H9 (cell line): ENCODE results near the gene DUSP23. TPM values are rescaled to one million over a fixed set of nuclear protein-coding genes. Genes with fewer than 3 reads are reported as not detected.

ENCODE experiments used
- DNase-seq: peaks from one replicate; pipeline ENCODE4 v3.0.0-alpha.2; 2017
- H2AFZ ChIP-seq: one replicate; pipeline ENCODE4 v1.6.1; 2013; ENCODE audit warnings: mild to moderate bottlenecking, low read length, control low read depth, moderate library complexity
- H2AK5ac ChIP-seq: 2 replicates; pipeline ENCODE4 v1.6.1; 2013; ENCODE audit warnings: low read length, control low read depth, mixed read lengths; ENCODE audit not compliant: insufficient read length
- H2BK120ac ChIP-seq: one replicate; pipeline ENCODE4 v1.6.1; 2013; ENCODE audit warnings: low read depth, mild to moderate bottlenecking, low read length, control low read depth, inconsistent platforms; ENCODE audit not compliant: poor library complexity, severe bottlenecking
- H2BK12ac ChIP-seq: 2 replicates; pipeline ENCODE4 v1.6.1; 2013; ENCODE audit warnings: low read length, control low read depth, mixed read lengths, low read depth; ENCODE audit not compliant: insufficient read length
- H2BK15ac ChIP-seq: 2 replicates; pipeline ENCODE4 v1.6.1; 2013; ENCODE audit warnings: low read depth, low read length, control low read depth
- H2BK20ac ChIP-seq: one replicate; pipeline ENCODE4 v1.6.1; 2013; ENCODE audit warnings: low read depth, mild to moderate bottlenecking, low read length, control low read depth, inconsistent platforms; ENCODE audit not compliant: poor library complexity, severe bottlenecking
- H2BK5ac ChIP-seq: 2 replicates; pipeline ENCODE4 v1.6.1; 2013; ENCODE audit warnings: low read length, control low read depth, mixed read lengths; ENCODE audit not compliant: insufficient read length
- H3K14ac ChIP-seq: 2 replicates; pipeline ENCODE4 v1.6.1; 2013; ENCODE audit warnings: low read length, control low read depth; ENCODE audit not compliant: insufficient read depth
- H3K18ac ChIP-seq: 2 replicates; pipeline ENCODE4 v1.6.1; 2013; ENCODE audit warnings: low read depth, mild to moderate bottlenecking, mixed read lengths, low read length, control low read depth; ENCODE audit not compliant: insufficient read length
- H3K23ac ChIP-seq: 2 replicates; pipeline ENCODE4 v1.6.1; 2013; ENCODE audit warnings: low read length, control low read depth, mixed read lengths, low read depth; ENCODE audit not compliant: insufficient read length
- H3K23me2 ChIP-seq: 2 replicates; pipeline ENCODE4 v1.6.1; 2013; ENCODE audit warnings: low read depth, mild to moderate bottlenecking, mixed read lengths, low read length, control low read depth; ENCODE audit not compliant: insufficient read length, poor library complexity, severe bottlenecking
- H3K27ac ChIP-seq: 2 replicates; pipeline ENCODE4 v1.5.1; 2013; ENCODE audit warnings: low read length, control low read depth, mixed read lengths, low read depth; ENCODE audit not compliant: insufficient read length
- H3K27me3 ChIP-seq: 2 replicates; pipeline ENCODE4 v1.6.1; 2013; ENCODE audit warnings: low read length, control low read depth, inconsistent platforms; ENCODE audit not compliant: insufficient read depth
- H3K4ac ChIP-seq: 2 replicates; pipeline ENCODE4 v1.6.1; 2013; ENCODE audit warnings: low read depth, mild to moderate bottlenecking, control low read depth, inconsistent platforms, low read length, moderate library complexity
- H3K4me1 ChIP-seq: 2 replicates; pipeline ENCODE4 v1.6.1; 2013; ENCODE audit warnings: low read length, control low read depth, inconsistent platforms; ENCODE audit not compliant: insufficient read depth
- H3K4me2 ChIP-seq: 2 replicates; pipeline ENCODE4 v1.6.1; 2013; ENCODE audit warnings: low read length, control low read depth, mixed read lengths; ENCODE audit not compliant: insufficient read length, insufficient read depth
- H3K56ac ChIP-seq: 2 replicates; pipeline ENCODE4 v1.6.1; 2013; ENCODE audit warnings: low read depth, mild to moderate bottlenecking, mixed read lengths, low read length, control low read depth; ENCODE audit not compliant: insufficient read length
- H3K79me1 ChIP-seq: 2 replicates; pipeline ENCODE4 v1.6.1; 2013; ENCODE audit warnings: low read depth, mild to moderate bottlenecking, moderate library complexity, low read length, control low read depth, inconsistent platforms; ENCODE audit not compliant: insufficient read depth, poor library complexity, severe bottlenecking
- H3K79me2 ChIP-seq: 2 replicates; pipeline ENCODE4 v1.6.1; 2013; ENCODE audit warnings: low read length, control low read depth, inconsistent platforms; ENCODE audit not compliant: insufficient read depth
- H3K9ac ChIP-seq: 2 replicates; pipeline ENCODE4 v1.6.1; 2013; ENCODE audit warnings: low read length, control low read depth, mixed read lengths; ENCODE audit not compliant: insufficient read length; ENCODE audit errors: extremely low read depth
- H3K9me3 ChIP-seq: one replicate; pipeline ENCODE4 v1.6.1; 2013; ENCODE audit warnings: low read depth, low read length, inconsistent platforms; ENCODE audit not compliant: control insufficient read depth
- H3T11ph ChIP-seq: one replicate; pipeline ENCODE4 v1.6.1; 2013; ENCODE audit warnings: mild to moderate bottlenecking, low read length, control low read depth, inconsistent platforms
- H4K20me1 ChIP-seq: one replicate; pipeline ENCODE4 v1.6.1; 2013; ENCODE audit not compliant: control insufficient read depth, insufficient read length, insufficient read depth
- H4K5ac ChIP-seq: 2 replicates; pipeline ENCODE4 v1.6.1; 2013; ENCODE audit warnings: low read depth, mild to moderate bottlenecking, mixed read lengths, low read length, control low read depth; ENCODE audit not compliant: insufficient read length
- H4K8ac ChIP-seq: replicated peaks from 2 replicates; pipeline ENCODE4 v1.6.1; 2013; ENCODE audit warnings: low read length, control low read depth, mixed read lengths, low read depth; ENCODE audit not compliant: insufficient read length
- H4K91ac ChIP-seq: 2 replicates; pipeline ENCODE4 v1.6.1; 2013; ENCODE audit warnings: low read depth, mild to moderate bottlenecking, moderate library complexity, mixed read lengths, low read length, control low read depth; ENCODE audit not compliant: insufficient read length
- H3K27ac Mint-ChIP-seq, 3 experiments: 2 replicates in 2 of 3; 3 replicates in 1 of 3; pipeline ENCODE4 v1.8.0; 2020 to 2021; ENCODE audit warnings: mixed read lengths in 3 of 3, mild to moderate bottlenecking in 1 of 3, moderate library complexity in 1 of 3
- H3K27me3 Mint-ChIP-seq: 2 replicates; pipeline ENCODE4 v1.8.0; 2021; ENCODE audit warnings: low read depth, mild to moderate bottlenecking, moderate library complexity, mixed read lengths
- H3K36me3 Mint-ChIP-seq, 3 experiments: 2 replicates in 2 of 3; 3 replicates in 1 of 3; pipeline ENCODE4 v1.8.0; 2020 to 2021; ENCODE audit warnings: low read depth in 3 of 3, mixed read lengths in 3 of 3; ENCODE audit not compliant: insufficient read depth in 1 of 3
- H3K4me1 Mint-ChIP-seq, 2 experiments: 2 replicates each; pipeline ENCODE4 v1.8.0; 2020; ENCODE audit warnings: mixed read lengths in 2 of 2
- H3K4me3 Mint-ChIP-seq, 2 experiments: 2 replicates in 1 of 2; 3 replicates in 1 of 2; pipeline ENCODE4 v1.8.0; 2020 to 2021; ENCODE audit warnings: mild to moderate bottlenecking in 2 of 2, mixed read lengths in 2 of 2, moderate library complexity in 1 of 2
- H3K9me3 Mint-ChIP-seq, 2 experiments: 2 replicates in 1 of 2; 3 replicates in 1 of 2; pipeline ENCODE4 v1.8.0; 2020; ENCODE audit warnings: mild to moderate bottlenecking in 2 of 2, mixed read lengths in 2 of 2, moderate library complexity in 1 of 2
- CTCF ChIP-seq: fragments of 200-600 bp; sonication (generic); conservative IDR thresholded peaks from 3 replicates; pipeline ENCODE4 v1.8.0; 2021; ENCODE audit warnings: antibody characterized with exemption, mild to moderate bottlenecking
- WGBS: extraction: QIAGEN DNeasy Blood & Tissue Kit; methylation state at CpG from one replicate; pipeline ENCODE4 v1.1.7; 2013; ENCODE audit warnings: missing lambda C conversion rate, low lambda C conversion rate, mixed read lengths; ENCODE audit not compliant: insufficient read length; ENCODE audit errors: extremely low coverage; 5-methylcytosine and 5-hydroxymethylcytosine counted together
- total RNA-seq: library from RNA; stranded (reverse); gene quantifications from 2 replicates; pipeline ENCODE4 v1.2.1, GENCODE V29; 2021

Gene DUSP23
- total RNA-seq, 1 experiment from 2014 or later = 25.0 TPM

GRCh38 chr1:159765806-159766205 is 15.0 kb upstream of the DUSP23 start:
- no peaks in the 10 kb centered on the region for H4K20me1 ChIP-seq
- H3K23me2 ChIP-seq = no peaks in the 10 kb centered on the region
- no peaks in the 10 kb centered on the region for H3K9me3 ChIP-seq
- WGBS = no CpG with 5 or more reads among the region's 3 CpGs
- H3K4me1 ChIP-seq = no peaks in the 10 kb centered on the region
- H3K27ac ChIP-seq = no peak overlapping the region
- no peak overlapping the region for H2BK12ac ChIP-seq
- Mint-ChIP-seq H3K27me3 (peaks cover 8% of the 10 kb centered on the region), H3K9me3 (peaks cover 5 to 6% of the 10 kb centered on the region in 2 experiments; a peak in 3 of 5 replicates), H3K36me3 (no peaks in the 10 kb centered on the region; a peak in 1 of 7 replicates), H3K4me3 (no peak overlapping the region), H3K27ac (no peak overlapping the region), H3K4me1 (peaks cover 13 to 16% of the 10 kb centered on the region in 2 experiments)
- H3K4me2 ChIP-seq = no peak overlapping the region
- H4K8ac ChIP-seq = no peak overlapping the region
- H4K5ac ChIP-seq = no peak overlapping the region
- no peak overlapping the region for H3K56ac ChIP-seq
- no peak overlapping the region for H2BK15ac ChIP-seq
- H3K79me1 ChIP-seq = no peaks in the 10 kb centered on the region
- no peak for TF ChIP-seq CTCF
- no peak overlapping the region for H3K18ac ChIP-seq
- H2AFZ ChIP-seq = no peak overlapping the region
- no peak overlapping the region for H3K23ac ChIP-seq
- H3K4ac ChIP-seq = no peak overlapping the region
- H3K14ac ChIP-seq = no peak overlapping the region
- no peak overlapping the region for H4K91ac ChIP-seq
- H2AK5ac ChIP-seq = no peak overlapping the region
- H3K9ac ChIP-seq = no peak overlapping the region
- H3T11ph ChIP-seq = no peak overlapping the region
- H3K27me3 ChIP-seq = no peaks in the 10 kb centered on the region
- no peak overlapping the region for H2BK20ac ChIP-seq
- DNase-seq = no peak
- H2BK120ac ChIP-seq = no peak overlapping the region
- no peaks in the 10 kb centered on the region for H3K79me2 ChIP-seq
- no peak overlapping the region for H2BK5ac ChIP-seq
